ENCODE measurements around the gene HCN2. TPM values are rescaled to one million over a fixed set of nuclear protein-coding genes. Genes with fewer than 3 reads are reported as not detected.
A peak's percentile ranks its signal among the peaks of the same experiment; 100 is the strongest.

Gene HCN2
- total RNA-seq, 1 donor from 2014 or later: not detected

DNA sequence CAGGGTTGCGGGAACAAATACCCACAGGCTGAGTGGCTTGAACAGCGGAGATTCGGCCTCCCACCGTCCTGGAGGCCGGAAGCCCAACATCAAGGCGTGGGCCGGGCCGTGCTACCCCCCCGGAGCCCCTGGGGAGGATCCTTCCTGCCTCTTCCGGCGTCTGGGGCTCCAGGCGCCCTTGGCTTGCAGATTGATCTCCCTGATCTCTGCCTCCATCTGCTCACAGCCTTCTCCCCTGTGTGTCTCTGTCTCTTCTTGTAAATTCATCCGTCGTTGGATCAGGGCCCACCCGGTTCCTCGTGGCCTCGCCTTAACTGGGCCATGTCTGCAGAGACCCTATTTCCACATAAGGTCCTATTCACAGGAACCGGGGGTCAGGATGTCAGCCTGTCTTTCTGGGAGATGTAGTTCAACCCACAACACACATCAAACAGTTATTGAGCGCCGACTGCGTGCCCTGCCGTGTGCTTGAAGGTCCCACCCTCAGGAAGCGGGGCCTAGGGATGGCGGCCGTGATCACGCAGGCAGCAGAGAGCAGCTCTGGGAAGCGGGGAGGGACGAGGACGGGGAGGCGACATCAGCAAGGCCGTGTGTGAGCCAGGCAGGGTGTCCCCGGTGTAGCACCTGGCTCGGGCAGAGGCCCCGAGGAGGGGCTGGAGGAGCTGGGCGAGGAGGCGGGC is 21.3 kb downstream of the HCN2 start:
- Histone ChIP-seq H3K4me3 (ENCODE audit: low read length in 3 of 3) (peak overlapping the region in 1 of 3 donors; percentile 27), H3K27ac (ENCODE audit: low read depth, low read length) (peak overlapping the region; percentile 1), H3K27me3 (ENCODE audit: control insufficient read depth in 3 of 3, insufficient read depth in 3 of 3, low read length in 3 of 3) (peaks cover 7 to 53% (median 11%) of the 10 kb centered on the region in 3 donors), H3K9me3 (ENCODE audit: control insufficient read depth in 3 of 3, low read length in 3 of 3) (no peaks in the 10 kb centered on the region), H3K9ac (ENCODE audit: low read depth in 1 of 3, low read length in 3 of 3) (no peak overlapping the region), H3K4me1 (ENCODE audit: control insufficient read depth in 3 of 3, insufficient read depth in 3 of 3, low read length in 3 of 3) (peaks cover 0 to 7% (median 5%) of the 10 kb centered on the region in 3 donors), H3K36me3 (ENCODE audit: control insufficient read depth in 3 of 3, insufficient read depth in 3 of 3, low read length in 3 of 3) (peaks cover 0 to 4% (median 0%) of the 10 kb centered on the region in 3 donors)

GRCh38 chr19:611481-611868 is 21.8 kb downstream of the HCN2 start:
- H3K4me3 ChIP-seq (ENCODE audit: low read length in 3 of 3): no peak overlapping the region
- no peak overlapping the region for H3K9ac ChIP-seq (ENCODE audit: low read depth in 1 of 3, low read length in 3 of 3)
- H3K27me3 ChIP-seq (ENCODE audit: control insufficient read depth in 3 of 3, insufficient read depth in 3 of 3, low read length in 3 of 3): peaks cover 7 to 53% (median 11%) of the 10 kb centered on the region in 3 donors
- no peaks in the 10 kb centered on the region for H3K9me3 ChIP-seq (ENCODE audit: control insufficient read depth in 3 of 3, low read length in 3 of 3)
- H3K36me3 ChIP-seq (ENCODE audit: control insufficient read depth in 3 of 3, insufficient read depth in 3 of 3, low read length in 3 of 3): peaks cover 0 to 4% (median 0%) of the 10 kb centered on the region in 3 donors
- H3K4me1 ChIP-seq (ENCODE audit: control insufficient read depth in 3 of 3, insufficient read depth in 3 of 3, low read length in 3 of 3): peaks cover 0 to 7% (median 5%) of the 10 kb centered on the region in 3 donors
- no peak overlapping the region for H3K27ac ChIP-seq (ENCODE audit: low read depth, low read length)

DNA sequence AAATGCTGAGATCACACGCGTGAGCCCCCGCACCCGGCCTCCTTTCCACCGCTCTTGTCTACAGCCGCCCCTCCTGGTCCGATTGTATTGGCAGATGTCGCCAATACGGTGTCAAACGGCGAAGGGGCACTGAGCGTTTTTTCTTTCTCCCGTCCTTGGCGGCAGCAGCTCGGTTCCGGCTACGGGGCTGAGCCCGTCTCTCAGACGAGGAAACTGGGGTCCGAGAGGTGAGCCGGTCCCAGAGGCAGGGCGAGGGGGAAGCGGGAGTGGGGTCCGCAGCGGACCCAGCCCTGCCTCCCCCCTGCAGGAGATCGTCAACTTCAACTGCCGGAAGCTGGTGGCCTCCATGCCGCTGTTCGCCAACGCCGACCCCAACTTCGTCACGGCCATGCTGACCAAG is 23.3 kb downstream of the HCN2 start:
- no peak overlapping the region for H3K27ac ChIP-seq (ENCODE audit: low read depth, low read length)
- peaks cover 0 to 9% (median 5%) of the 10 kb centered on the region in 3 donors for H3K36me3 ChIP-seq (ENCODE audit: control insufficient read depth in 3 of 3, insufficient read depth in 3 of 3, low read length in 3 of 3)
- no peak overlapping the region for H3K9ac ChIP-seq (ENCODE audit: low read depth in 1 of 3, low read length in 3 of 3)
- no peaks in the 10 kb centered on the region for H3K9me3 ChIP-seq (ENCODE audit: control insufficient read depth in 3 of 3, low read length in 3 of 3)
- peaks cover 0 to 7% (median 5%) of the 10 kb centered on the region in 3 donors for H3K4me1 ChIP-seq (ENCODE audit: control insufficient read depth in 3 of 3, insufficient read depth in 3 of 3, low read length in 3 of 3)
- H3K27me3 ChIP-seq (ENCODE audit: control insufficient read depth in 3 of 3, insufficient read depth in 3 of 3, low read length in 3 of 3): peaks cover 7 to 47% (median 11%) of the 10 kb centered on the region in 3 donors
- H3K4me3 ChIP-seq (ENCODE audit: low read length in 3 of 3): no peak overlapping the region

GRCh38 chr19:613732-614567 is 24.3 kb downstream of the HCN2 start:
- no peak overlapping the region for H3K4me3 ChIP-seq (ENCODE audit: low read length in 3 of 3)
- peaks cover 7 to 41% (median 8%) of the 10 kb centered on the region in 3 donors for H3K27me3 ChIP-seq (ENCODE audit: control insufficient read depth in 3 of 3, insufficient read depth in 3 of 3, low read length in 3 of 3)
- no peak overlapping the region for H3K27ac ChIP-seq (ENCODE audit: low read depth, low read length)
- peaks cover 0 to 7% (median 5%) of the 10 kb centered on the region in 3 donors for H3K4me1 ChIP-seq (ENCODE audit: control insufficient read depth in 3 of 3, insufficient read depth in 3 of 3, low read length in 3 of 3)
- peaks cover 8 to 19% (median 15%) of the 10 kb centered on the region in 3 donors for H3K36me3 ChIP-seq (ENCODE audit: control insufficient read depth in 3 of 3, insufficient read depth in 3 of 3, low read length in 3 of 3)
- H3K9ac ChIP-seq (ENCODE audit: low read depth in 1 of 3, low read length in 3 of 3): no peak overlapping the region
- no peaks in the 10 kb centered on the region for H3K9me3 ChIP-seq (ENCODE audit: control insufficient read depth in 3 of 3, low read length in 3 of 3)

DNA sequence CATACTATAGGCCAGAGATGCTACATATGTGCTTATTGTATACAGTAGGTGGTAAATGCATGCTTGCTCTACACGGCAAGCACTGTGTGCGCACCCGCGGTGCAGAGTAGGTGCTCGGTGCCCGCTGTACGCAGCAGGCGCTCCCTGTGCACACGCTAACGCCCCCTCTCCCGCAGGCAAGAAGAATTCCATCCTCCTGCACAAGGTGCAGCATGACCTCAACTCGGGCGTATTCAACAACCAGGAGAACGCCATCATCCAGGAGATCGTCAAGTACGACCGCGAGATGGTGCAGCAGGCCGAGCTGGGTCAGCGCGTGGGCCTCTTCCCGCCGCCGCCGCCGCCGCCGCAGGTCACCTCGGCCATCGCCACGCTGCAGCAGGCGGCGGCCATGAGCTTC is 25.9 kb downstream of the HCN2 start:
- H3K27ac ChIP-seq (ENCODE audit: low read depth, low read length): no peak overlapping the region
- peaks cover 7 to 31% (median 7%) of the 10 kb centered on the region in 3 donors for H3K27me3 ChIP-seq (ENCODE audit: control insufficient read depth in 3 of 3, insufficient read depth in 3 of 3, low read length in 3 of 3)

GRCh38 chr19:616062-616700 is 26.5 kb downstream of the HCN2 start:
- Histone ChIP-seq H3K27ac (ENCODE audit: low read depth, low read length) (no peak overlapping the region), H3K4me1 (ENCODE audit: control insufficient read depth in 3 of 3, insufficient read depth in 3 of 3, low read length in 3 of 3) (peaks cover 0 to 1% (median 0%) of the 10 kb centered on the region in 3 donors), H3K4me3 (ENCODE audit: low read length in 3 of 3) (no peak overlapping the region), H3K27me3 (ENCODE audit: control insufficient read depth in 3 of 3, insufficient read depth in 3 of 3, low read length in 3 of 3) (peaks cover 5 to 26% (median 7%) of the 10 kb centered on the region in 3 donors), H3K9ac (ENCODE audit: low read depth in 1 of 3, low read length in 3 of 3) (no peak overlapping the region), H3K36me3 (ENCODE audit: control insufficient read depth in 3 of 3, insufficient read depth in 3 of 3, low read length in 3 of 3) (peaks cover 21 to 33% (median 29%) of the 10 kb centered on the region in 3 donors), H3K9me3 (ENCODE audit: control insufficient read depth in 3 of 3, low read length in 3 of 3) (no peaks in the 10 kb centered on the region)

More for the DNA sequence above, 25.9 kb downstream of the HCN2 start:
- Histone ChIP-seq H3K4me1 (ENCODE audit: control insufficient read depth in 3 of 3, insufficient read depth in 3 of 3, low read length in 3 of 3) (peaks cover 0 to 7% (median 5%) of the 10 kb centered on the region in 3 donors), H3K36me3 (ENCODE audit: control insufficient read depth in 3 of 3, insufficient read depth in 3 of 3, low read length in 3 of 3) (peaks cover 21 to 33% (median 27%) of the 10 kb centered on the region in 3 donors), H3K4me3 (ENCODE audit: low read length in 3 of 3) (no peak overlapping the region), H3K9me3 (ENCODE audit: control insufficient read depth in 3 of 3, low read length in 3 of 3) (no peaks in the 10 kb centered on the region), H3K9ac (ENCODE audit: low read depth in 1 of 3, low read length in 3 of 3) (no peak overlapping the region)

DNA sequence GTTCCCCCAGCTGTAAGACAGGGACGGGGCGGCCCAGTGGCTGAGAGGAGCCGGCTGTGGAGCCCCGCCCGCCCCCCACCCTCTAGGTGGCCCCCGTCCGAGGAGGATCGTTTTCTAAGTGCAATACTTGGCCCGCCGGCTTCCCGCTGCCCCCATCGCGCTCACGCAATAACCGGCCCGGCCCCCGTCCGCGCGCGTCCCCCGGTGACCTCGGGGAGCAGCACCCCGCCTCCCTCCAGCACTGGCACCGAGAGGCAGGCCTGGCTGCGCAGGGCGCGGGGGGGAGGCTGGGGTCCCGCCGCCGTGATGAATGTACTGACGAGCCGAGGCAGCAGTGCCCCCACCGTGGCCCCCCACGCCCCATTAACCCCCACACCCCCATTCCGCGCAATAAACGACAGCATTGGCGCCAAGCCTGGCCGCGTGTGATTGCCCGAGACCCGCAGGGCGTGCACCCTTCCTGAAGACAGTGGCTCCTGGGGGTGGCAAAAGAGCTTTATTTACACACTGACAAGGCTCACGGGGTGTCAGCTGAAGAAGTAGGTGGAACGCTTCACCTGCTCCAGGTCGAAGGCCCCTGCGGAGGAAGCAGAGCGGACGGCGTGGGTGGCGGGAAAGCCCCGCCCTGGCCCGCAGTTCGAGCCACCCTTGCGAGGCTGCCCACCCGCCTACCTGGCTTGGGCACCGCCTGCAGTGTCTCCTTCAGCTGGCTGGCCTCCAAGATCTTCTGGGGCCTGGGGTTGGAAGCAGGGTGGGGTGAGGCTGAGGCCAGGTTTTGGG is 27.3 kb downstream of the HCN2 start:
- H3K27ac ChIP-seq (ENCODE audit: low read depth, low read length): no peak overlapping the region

GRCh38 chr19:617551-618246 is 28.0 kb downstream of the HCN2 start:
- Histone ChIP-seq H3K36me3 (ENCODE audit: control insufficient read depth in 3 of 3, insufficient read depth in 3 of 3, low read length in 3 of 3) (peaks cover 23 to 40% (median 38%) of the 10 kb centered on the region in 3 donors), H3K27ac (ENCODE audit: low read depth, low read length) (no peak overlapping the region), H3K9me3 (ENCODE audit: control insufficient read depth in 3 of 3, low read length in 3 of 3) (no peaks in the 10 kb centered on the region), H3K9ac (ENCODE audit: low read depth in 1 of 3, low read length in 3 of 3) (no peak overlapping the region), H3K27me3 (ENCODE audit: control insufficient read depth in 3 of 3, insufficient read depth in 3 of 3, low read length in 3 of 3) (peaks cover 5 to 22% (median 7%) of the 10 kb centered on the region in 3 donors), H3K4me1 (ENCODE audit: control insufficient read depth in 3 of 3, insufficient read depth in 3 of 3, low read length in 3 of 3) (no peaks in the 10 kb centered on the region), H3K4me3 (ENCODE audit: low read length in 3 of 3) (no peak overlapping the region)

More for the DNA sequence above, 27.3 kb downstream of the HCN2 start:
- Histone ChIP-seq H3K4me3 (ENCODE audit: low read length in 3 of 3) (no peak overlapping the region), H3K27me3 (ENCODE audit: control insufficient read depth in 3 of 3, insufficient read depth in 3 of 3, low read length in 3 of 3) (peaks cover 5 to 25% (median 7%) of the 10 kb centered on the region in 3 donors), H3K4me1 (ENCODE audit: control insufficient read depth in 3 of 3, insufficient read depth in 3 of 3, low read length in 3 of 3) (no peaks in the 10 kb centered on the region), H3K9me3 (ENCODE audit: control insufficient read depth in 3 of 3, low read length in 3 of 3) (no peaks in the 10 kb centered on the region), H3K9ac (ENCODE audit: low read depth in 1 of 3, low read length in 3 of 3) (no peak overlapping the region), H3K36me3 (ENCODE audit: control insufficient read depth in 3 of 3, insufficient read depth in 3 of 3, low read length in 3 of 3) (peaks cover 22 to 37% (median 35%) of the 10 kb centered on the region in 3 donors)

- peaks cover 26 to 45% (median 41%) of the 10 kb centered on the region in 3 donors for H3K36me3 ChIP-seq (ENCODE audit: control insufficient read depth in 3 of 3, insufficient read depth in 3 of 3, low read length in 3 of 3)
Measured at GRCh38 chr19:618247-618619, 28.6 kb downstream of the HCN2 start.

More at GRCh38 chr19:618247-618619, 28.6 kb downstream of the HCN2 start:
- Histone ChIP-seq H3K27me3 (ENCODE audit: control insufficient read depth in 3 of 3, insufficient read depth in 3 of 3, low read length in 3 of 3) (peaks cover 5 to 16% (median 7%) of the 10 kb centered on the region in 3 donors), H3K4me1 (ENCODE audit: control insufficient read depth in 3 of 3, insufficient read depth in 3 of 3, low read length in 3 of 3) (no peaks in the 10 kb centered on the region), H3K4me3 (ENCODE audit: low read length in 3 of 3) (no peak overlapping the region), H3K9ac (ENCODE audit: low read depth in 1 of 3, low read length in 3 of 3) (no peak overlapping the region), H3K27ac (ENCODE audit: low read depth, low read length) (no peak overlapping the region), H3K9me3 (ENCODE audit: control insufficient read depth in 3 of 3, low read length in 3 of 3) (no peaks in the 10 kb centered on the region)

All from skeletal muscle tissue (tissue), 4 donors.